Activated T-helper 2 cell treated with anti-CD3 and anti-CD28 coated beads, Interferon-gamma antibody, Interleukin-2, Interleukin-4, amounts not matched to agents 10 μg/mL and 5 μg/mL and 100 μg/mL, durations not matched to agents 14 hours and 24 hours and 36 hours (primary cell): ENCODE data around the gene HUWE1. TPM values are rescaled to one million over a fixed set of nuclear protein-coding genes. Genes with fewer than 3 reads are reported as not detected.

Experiments
- DNase-seq: peaks from one replicate; pipeline ENCODE4 v3.0.0; 2021; ENCODE audit warnings: low spot score
- H3K27ac Mint-ChIP-seq: one replicate; pipeline ENCODE4 v1.8.0; 2021; ENCODE audit warnings: mixed read lengths
- H3K27me3 Mint-ChIP-seq: one replicate; pipeline ENCODE4 v1.8.0; 2021; ENCODE audit warnings: low read depth, mixed read lengths
- H3K36me3 Mint-ChIP-seq: one replicate; pipeline ENCODE4 v1.8.0; 2021; ENCODE audit warnings: low read depth, mixed read lengths
- H3K4me1 Mint-ChIP-seq: one replicate; pipeline ENCODE4 v1.8.0; 2021; ENCODE audit warnings: low read depth, mixed read lengths
- H3K4me3 Mint-ChIP-seq: one replicate; pipeline ENCODE4 v1.8.0; 2021; ENCODE audit warnings: low read depth, mild to moderate bottlenecking, moderate library complexity, mixed read lengths
- H3K9me3 Mint-ChIP-seq: one replicate; pipeline ENCODE4 v1.8.0; 2021; ENCODE audit warnings: mixed read lengths
- intact Hi-C: fragments of 100-400 bp; cut with micrococcal nuclease; formaldehyde crosslinking; loops from one replicate; pipeline ENCODE4 v1.15.1; 2023
- total RNA-seq: library from RNA; stranded (reverse); gene quantifications from 2 replicates; pipeline ENCODE4 v1.2.3, GENCODE V29; 2022

The HUWE1 gene
- total RNA-seq, 1 donor from 2014 or later: 391 TPM

GRCh38 chrX:53714580-53715345 is 28.2 kb upstream of the HUWE1 start:
- Mint-ChIP-seq H3K4me1 (peaks cover 46% of the 10 kb centered on the region), H3K4me3 (peak overlapping the region; percentile 86), H3K9me3 (no peaks in the 10 kb centered on the region), H3K27me3 (no peaks in the 10 kb centered on the region), H3K27ac (peak overlapping the region; percentile 99), H3K36me3 (peaks cover 34% of the 10 kb centered on the region)
- DNase-seq: peak; percentile 69
- intact Hi-C loops: loop anchor here (1.0 to 10.0 kb wide), 5 partner anchors 19 to 328 kb away; partner anchors contain the start of gene PHF8

- H3K27me3 Mint-ChIP-seq: no peaks in the 10 kb centered on the region
- no peaks in the 10 kb centered on the region for H3K9me3 Mint-ChIP-seq
- intact Hi-C loops: loop anchor here (1.0 to 10.0 kb wide), 4 partner anchors 19 to 121 kb away; no protein-coding TSS in a partner anchor
- peaks cover 46% of the 10 kb centered on the region for H3K4me1 Mint-ChIP-seq
- peaks cover 41% of the 10 kb centered on the region for H3K36me3 Mint-ChIP-seq
- no peak for DNase-seq
- H3K4me3 Mint-ChIP-seq: peak overlapping the region; percentile 86
- H3K27ac Mint-ChIP-seq: peak overlapping the region; percentile 99
Measured at GRCh38 chrX:53713987-53714579, 27.6 kb upstream of the HUWE1 start.

- Mint-ChIP-seq H3K9me3 (no peaks in the 10 kb centered on the region), H3K36me3 (peaks cover 57% of the 10 kb centered on the region)
Measured at GRCh38 chrX:53711436-53711835, 24.9 kb upstream of the HUWE1 start.

GRCh38 chrX:53704854-53705253 is 18.3 kb upstream of the HUWE1 start:
- H3K27me3 Mint-ChIP-seq: no peaks in the 10 kb centered on the region
- peaks cover 2% of the 10 kb centered on the region for H3K4me1 Mint-ChIP-seq
- H3K36me3 Mint-ChIP-seq: peaks cover 80% of the 10 kb centered on the region
- no peaks in the 10 kb centered on the region for H3K9me3 Mint-ChIP-seq
- no peak for DNase-seq
- H3K27ac Mint-ChIP-seq: no peak overlapping the region
- intact Hi-C loops: no loop called here
- H3K4me3 Mint-ChIP-seq: no peak overlapping the region

More at GRCh38 chrX:53711436-53711835, 24.9 kb upstream of the HUWE1 start:
- intact Hi-C loops: loop anchor here (5.0 to 10.0 kb wide), 2 partner anchors 36 to 123 kb away; no protein-coding TSS in a partner anchor
- Mint-ChIP-seq H3K4me1 (peaks cover 28% of the 10 kb centered on the region), H3K27me3 (no peaks in the 10 kb centered on the region), H3K27ac (no peak overlapping the region), H3K4me3 (peak overlapping the region; percentile 8)
- no peak for DNase-seq

GRCh38 chrX:53704294-53704693 is 17.8 kb upstream of the HUWE1 start:
- no peaks in the 10 kb centered on the region for H3K27me3 Mint-ChIP-seq
- H3K36me3 Mint-ChIP-seq: peaks cover 78% of the 10 kb centered on the region
- peaks cover 2% of the 10 kb centered on the region for H3K4me1 Mint-ChIP-seq
- no peak for DNase-seq
- intact Hi-C loops: no loop called here
- H3K27ac Mint-ChIP-seq: no peak overlapping the region
- no peak overlapping the region for H3K4me3 Mint-ChIP-seq
- H3K9me3 Mint-ChIP-seq: no peaks in the 10 kb centered on the region

GRCh38 chrX:53695946-53696549 is 9.5 kb upstream of the HUWE1 start:
- Mint-ChIP-seq H3K9me3 (no peaks in the 10 kb centered on the region), H3K36me3 (peaks cover 31% of the 10 kb centered on the region), H3K4me3 (no peak overlapping the region), H3K27me3 (no peaks in the 10 kb centered on the region), H3K4me1 (peaks cover 28% of the 10 kb centered on the region), H3K27ac (peak overlapping the region; percentile 2)
- intact Hi-C loops: no loop called here
- no peak for DNase-seq

GRCh38 chrX:53694642-53695041 is 8.1 kb upstream of the HUWE1 start:
- H3K4me1 Mint-ChIP-seq: peaks cover 36% of the 10 kb centered on the region
- no peak for DNase-seq
- peak overlapping the region; percentile 13 for H3K4me3 Mint-ChIP-seq
- peaks cover 19% of the 10 kb centered on the region for H3K36me3 Mint-ChIP-seq
- no peak overlapping the region for H3K27ac Mint-ChIP-seq
- H3K9me3 Mint-ChIP-seq: no peaks in the 10 kb centered on the region
- no peaks in the 10 kb centered on the region for H3K27me3 Mint-ChIP-seq
- intact Hi-C loops: no loop called here

GRCh38 chrX:53688300-53688699 is 1.8 kb upstream of the HUWE1 start:
- Mint-ChIP-seq H3K4me3 (no peak overlapping the region), H3K27me3 (no peaks in the 10 kb centered on the region), H3K27ac (no peak overlapping the region)

GRCh38 chrX:53685711-53686110 is 808 bp downstream of the HUWE1 start:
- Mint-ChIP-seq H3K27me3 (no peaks in the 10 kb centered on the region), H3K9me3 (no peaks in the 10 kb centered on the region), H3K27ac (peak overlapping the region; percentile 93), H3K36me3 (peaks cover 38% of the 10 kb centered on the region), H3K4me3 (peak overlapping the region; percentile 94), H3K4me1 (peaks cover 28% of the 10 kb centered on the region)
- intact Hi-C loops: no loop called here
- no peak for DNase-seq

More at GRCh38 chrX:53688300-53688699, 1.8 kb upstream of the HUWE1 start:
- no peak for DNase-seq
- H3K9me3 Mint-ChIP-seq: no peaks in the 10 kb centered on the region
- intact Hi-C loops: no loop called here
- H3K36me3 Mint-ChIP-seq: peaks cover 22% of the 10 kb centered on the region
- peaks cover 27% of the 10 kb centered on the region for H3K4me1 Mint-ChIP-seq

- Mint-ChIP-seq H3K36me3 (peaks cover 47% of the 10 kb centered on the region), H3K27me3 (no peaks in the 10 kb centered on the region), H3K4me1 (peaks cover 30% of the 10 kb centered on the region), H3K4me3 (peak overlapping the region; percentile 94), H3K27ac (peak overlapping the region; percentile 93), H3K9me3 (no peaks in the 10 kb centered on the region)
- intact Hi-C loops: loop anchor here (1.0 to 5.0 kb wide), 6 partner anchors 30 to 953 kb away; partner anchors contain the start of genes PHF8 and TSR2
- no peak for DNase-seq
Measured at GRCh38 chrX:53684415-53685192, 1.9 kb downstream of the HUWE1 start.

GRCh38 chrX:53683556-53684414 is 2.7 kb downstream of the HUWE1 start:
- Mint-ChIP-seq H3K27me3 (no peaks in the 10 kb centered on the region), H3K4me3 (peak overlapping the region; percentile 94), H3K9me3 (no peaks in the 10 kb centered on the region), H3K4me1 (peaks cover 29% of the 10 kb centered on the region), H3K27ac (peak overlapping the region; percentile 93), H3K36me3 (peaks cover 54% of the 10 kb centered on the region)
- intact Hi-C loops: loop anchor here (1.0 to 5.0 kb wide), 6 partner anchors 31 to 954 kb away; partner anchors contain the start of genes PHF8 and TSR2
- DNase-seq: peak; percentile 90
